Chondrocyte (in vitro differentiated cells): ENCODE data around the gene LMO1. TPM values are rescaled to one million over a fixed set of nuclear protein-coding genes. Genes with fewer than 3 reads are reported as not detected.

Experiments
- DNase-seq: peaks from one replicate; pipeline ENCODE4 v3.0.0; 2021; ENCODE audit warnings: mixed read lengths, low spot score
- H3K27ac Mint-ChIP-seq: one replicate; pipeline ENCODE4 v1.8.0; 2021; ENCODE audit warnings: mild to moderate bottlenecking, moderate library complexity, mixed read lengths; ENCODE audit not compliant: unreplicated experiment
- H3K27me3 Mint-ChIP-seq: 2 replicates; pipeline ENCODE4 v1.8.0; 2021; ENCODE audit warnings: low read depth, mixed read lengths
- H3K36me3 Mint-ChIP-seq: 2 replicates; pipeline ENCODE4 v1.8.0; 2021; ENCODE audit warnings: low read depth, mixed read lengths
- H3K4me1 Mint-ChIP-seq: 2 replicates; pipeline ENCODE4 v1.8.0; 2021; ENCODE audit warnings: low read depth, mild to moderate bottlenecking, mixed read lengths
- H3K4me3 Mint-ChIP-seq: one replicate; pipeline ENCODE4 v1.8.0; 2021; ENCODE audit warnings: mild to moderate bottlenecking, moderate library complexity, mixed read lengths; ENCODE audit not compliant: unreplicated experiment
- H3K9me3 Mint-ChIP-seq: 2 replicates; pipeline ENCODE4 v1.8.0; 2021; ENCODE audit warnings: low read depth, mixed read lengths
- total RNA-seq: library from RNA; stranded (reverse); gene quantifications from 3 replicates; pipeline ENCODE4 v1.2.1, GENCODE V29; 2021
- TF ChIP-seq, protein P1 (sequence below): fragments of 200-600 bp; sonication (generic); IDR thresholded peaks from 2 replicates; pipeline ENCODE4 v1.5.0; 2021; ENCODE audit warnings: antibody characterized with exemption, mild to moderate bottlenecking, moderate library complexity

Gene LMO1
- total RNA-seq, 1 donor from 2014 or later: not detected

GRCh38 chr11:8205566-8205965, 58.1 kb downstream of the LMO1 start:
- TF ChIP-seq, protein P1, sequence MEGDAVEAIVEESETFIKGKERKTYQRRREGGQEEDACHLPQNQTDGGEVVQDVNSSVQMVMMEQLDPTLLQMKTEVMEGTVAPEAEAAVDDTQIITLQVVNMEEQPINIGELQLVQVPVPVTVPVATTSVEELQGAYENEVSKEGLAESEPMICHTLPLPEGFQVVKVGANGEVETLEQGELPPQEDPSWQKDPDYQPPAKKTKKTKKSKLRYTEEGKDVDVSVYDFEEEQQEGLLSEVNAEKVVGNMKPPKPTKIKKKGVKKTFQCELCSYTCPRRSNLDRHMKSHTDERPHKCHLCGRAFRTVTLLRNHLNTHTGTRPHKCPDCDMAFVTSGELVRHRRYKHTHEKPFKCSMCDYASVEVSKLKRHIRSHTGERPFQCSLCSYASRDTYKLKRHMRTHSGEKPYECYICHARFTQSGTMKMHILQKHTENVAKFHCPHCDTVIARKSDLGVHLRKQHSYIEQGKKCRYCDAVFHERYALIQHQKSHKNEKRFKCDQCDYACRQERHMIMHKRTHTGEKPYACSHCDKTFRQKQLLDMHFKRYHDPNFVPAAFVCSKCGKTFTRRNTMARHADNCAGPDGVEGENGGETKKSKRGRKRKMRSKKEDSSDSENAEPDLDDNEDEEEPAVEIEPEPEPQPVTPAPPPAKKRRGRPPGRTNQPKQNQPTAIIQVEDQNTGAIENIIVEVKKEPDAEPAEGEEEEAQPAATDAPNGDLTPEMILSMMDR: no peak
- DNase-seq: no peak
- no peaks in the 10 kb centered on the region for H3K9me3 Mint-ChIP-seq
- peaks cover 3% of the 10 kb centered on the region for H3K4me1 Mint-ChIP-seq
- peaks cover 24% of the 10 kb centered on the region for H3K27me3 Mint-ChIP-seq
- no peak overlapping the region for H3K27ac Mint-ChIP-seq
- H3K36me3 Mint-ChIP-seq: no peaks in the 10 kb centered on the region
- H3K4me3 Mint-ChIP-seq: no peak overlapping the region

DNA sequence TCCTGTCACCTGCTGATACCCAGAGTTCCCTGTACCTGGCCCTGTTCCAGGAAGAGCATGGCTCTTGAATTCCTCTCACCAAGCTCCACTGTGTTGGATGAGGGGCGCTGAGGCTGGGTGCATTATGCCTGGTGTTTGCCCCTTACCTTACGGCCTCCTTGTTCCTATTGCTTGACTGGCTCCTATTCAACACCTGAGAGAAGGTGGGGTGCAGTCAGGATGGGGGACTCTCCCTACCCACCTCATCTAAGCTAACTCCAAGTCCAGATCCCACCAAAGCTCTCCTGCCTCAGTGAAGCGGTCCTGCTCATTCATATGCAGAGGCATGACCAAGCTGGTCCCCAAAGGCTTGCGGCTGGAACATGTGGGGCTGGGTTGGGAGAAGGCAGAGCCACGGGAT, 59.1 kb downstream of the LMO1 start:
- H3K27ac Mint-ChIP-seq: no peak overlapping the region
- TF ChIP-seq, protein P1: no peak
- H3K27me3 Mint-ChIP-seq: peaks cover 23% of the 10 kb centered on the region
- no peaks in the 10 kb centered on the region for H3K36me3 Mint-ChIP-seq
- H3K9me3 Mint-ChIP-seq: no peaks in the 10 kb centered on the region
- DNase-seq: no peak
- H3K4me3 Mint-ChIP-seq: no peak overlapping the region
- H3K4me1 Mint-ChIP-seq: peaks cover 3% of the 10 kb centered on the region

DNA sequence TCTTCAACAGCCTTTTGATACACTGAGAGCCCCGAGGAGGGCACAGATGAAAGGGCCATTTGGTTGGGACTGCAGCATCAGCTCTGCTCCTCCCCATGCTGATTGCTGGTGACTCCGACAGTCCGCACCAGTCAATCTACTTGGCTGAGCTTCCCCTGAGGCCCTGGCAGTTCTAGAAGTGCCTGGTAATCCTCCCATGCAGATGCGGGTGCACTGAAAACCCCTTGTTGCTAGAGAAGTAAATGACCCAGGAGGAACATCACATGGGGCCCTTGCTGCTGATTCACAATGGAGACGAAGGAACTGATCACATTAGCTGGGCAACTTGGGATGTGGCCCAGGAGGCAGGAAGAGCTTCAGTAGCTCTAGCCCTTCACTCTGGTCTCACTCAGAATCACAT, 59.7 kb downstream of the LMO1 start:
- Mint-ChIP-seq H3K27me3 (peaks cover 27% of the 10 kb centered on the region), H3K4me3 (no peak overlapping the region), H3K27ac (no peak overlapping the region), H3K9me3 (no peaks in the 10 kb centered on the region), H3K36me3 (no peaks in the 10 kb centered on the region), H3K4me1 (peaks cover 3% of the 10 kb centered on the region)
- TF ChIP-seq, protein P1: no peak
- no peak for DNase-seq

GRCh38 chr11:8203414-8203715, 60.3 kb downstream of the LMO1 start:
- DNase-seq: no peak
- Mint-ChIP-seq H3K4me3 (no peak overlapping the region), H3K27ac (no peak overlapping the region), H3K36me3 (no peaks in the 10 kb centered on the region), H3K9me3 (no peaks in the 10 kb centered on the region), H3K27me3 (peaks cover 33% of the 10 kb centered on the region), H3K4me1 (peaks cover 3% of the 10 kb centered on the region)
- TF ChIP-seq, protein P1: no peak

- Mint-ChIP-seq H3K4me3 (no peak overlapping the region), H3K4me1 (peaks cover 2% of the 10 kb centered on the region), H3K27ac (no peak overlapping the region), H3K36me3 (no peaks in the 10 kb centered on the region), H3K27me3 (peaks cover 36% of the 10 kb centered on the region), H3K9me3 (no peaks in the 10 kb centered on the region)
- TF ChIP-seq, protein P1: no peak
- DNase-seq: no peak
Measured at GRCh38 chr11:8202516-8203413, 60.9 kb downstream of the LMO1 start.
